Left renal pelvis (tissue), 4 donors: ENCODE data around the gene PRM2. TPM values are rescaled to one million over a fixed set of nuclear protein-coding genes. Genes with fewer than 3 reads are reported as not detected.
"Not testable (repeated sequence)": the region's sequence is repeated elsewhere in the genome, so short reads cannot be mapped to it uniquely, and the experiment has no call there.

Experiments
- DNase-seq, 4 donors: peaks; one replicate each; pipeline ENCODE4 v3.0.0-alpha.2; 2013; ENCODE audit warnings: low read depth in 4 of 4, low spot score in 3 of 4
- polyA plus RNA-seq, 4 donors: library from polyadenylated mRNA; unstranded; fragments of 120-200 nt; gene quantifications; one replicate each; pipeline ENCODE4 v1.2.1, GENCODE V29; 2013; ENCODE audit not compliant: insufficient read length in 4 of 4

PRM2 gene
- polyA plus RNA-seq, 4 donors = not detected

DNA sequence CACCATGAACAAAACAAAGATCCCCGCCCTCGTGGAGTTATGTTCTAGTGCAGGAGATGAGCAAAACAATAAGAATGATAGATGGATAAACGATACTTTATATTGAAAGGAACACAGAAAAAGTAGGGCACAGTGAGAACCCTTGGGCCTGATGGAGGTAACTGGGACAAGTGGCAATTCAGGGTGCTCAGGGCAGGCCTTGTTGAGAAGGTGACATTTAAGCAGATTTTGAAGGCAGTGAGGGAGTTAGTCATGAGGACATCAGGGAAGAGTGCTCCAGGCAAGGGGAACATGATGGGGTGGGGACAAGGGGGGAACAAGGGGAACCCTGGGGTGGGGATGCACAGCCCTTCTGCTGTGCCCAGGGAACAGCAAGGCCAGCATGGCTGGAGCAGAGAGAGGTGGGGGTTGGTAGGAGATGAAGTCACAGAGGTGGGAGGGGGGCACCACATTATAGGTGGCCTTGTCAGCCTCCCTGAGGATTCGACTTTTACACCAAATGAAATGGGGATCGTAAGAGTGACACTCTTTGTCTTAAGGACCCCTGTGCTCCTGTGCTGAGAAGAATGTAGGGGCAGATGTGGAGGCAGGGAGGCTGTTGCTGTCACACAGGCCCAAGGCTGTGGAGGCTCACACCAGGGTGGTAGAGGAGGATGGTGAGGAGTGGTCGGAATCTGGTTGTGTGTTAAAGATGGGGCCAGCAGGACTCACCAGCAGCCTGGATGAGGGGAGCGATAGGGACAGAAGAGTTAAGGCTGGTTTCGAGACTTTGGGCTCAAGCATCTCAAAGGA lies 14.0 kb upstream of the PRM2 start:
- no peak for DNase-seq

DNA sequence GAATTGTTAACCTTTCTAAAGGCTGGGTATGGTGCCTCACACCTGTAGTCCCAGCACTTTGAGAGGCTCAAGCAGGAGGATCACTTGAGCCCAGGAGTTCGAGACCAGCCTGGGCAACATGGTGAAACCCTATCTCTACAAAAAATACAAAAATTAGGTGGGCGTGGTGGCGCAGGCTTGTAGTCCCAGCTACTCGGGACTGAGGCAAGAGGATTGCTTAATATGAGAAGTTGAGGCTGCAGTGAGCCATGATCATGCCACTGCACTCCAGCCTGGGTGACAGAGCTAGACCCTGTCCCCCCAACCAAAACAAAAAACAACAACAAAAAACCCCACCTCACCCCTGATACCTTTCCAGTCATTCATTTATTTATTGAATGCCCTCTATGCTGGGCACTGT lies 13.4 kb upstream of the PRM2 start:
- DNase-seq = not testable (repeated sequence)

DNA sequence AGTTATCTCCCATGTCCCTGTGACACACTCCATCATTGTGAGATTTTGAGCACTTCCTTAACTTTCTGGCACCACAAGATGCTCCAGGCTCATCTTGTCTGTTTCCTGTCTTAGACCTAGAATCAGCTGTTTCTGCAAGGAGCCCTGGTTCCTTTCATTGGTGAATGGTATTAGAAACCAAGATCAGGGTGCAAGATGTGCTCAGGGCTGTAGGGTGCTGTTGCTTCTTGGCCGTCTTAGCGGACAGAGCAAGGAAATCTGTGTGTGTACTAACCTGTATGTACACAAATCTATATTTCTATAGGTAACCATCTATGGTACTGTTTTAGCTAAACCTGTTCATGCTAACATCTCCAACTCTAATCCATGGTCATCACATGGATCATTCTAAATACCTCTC lies 12.9 kb upstream of the PRM2 start:
- DNase-seq = no peak

DNA sequence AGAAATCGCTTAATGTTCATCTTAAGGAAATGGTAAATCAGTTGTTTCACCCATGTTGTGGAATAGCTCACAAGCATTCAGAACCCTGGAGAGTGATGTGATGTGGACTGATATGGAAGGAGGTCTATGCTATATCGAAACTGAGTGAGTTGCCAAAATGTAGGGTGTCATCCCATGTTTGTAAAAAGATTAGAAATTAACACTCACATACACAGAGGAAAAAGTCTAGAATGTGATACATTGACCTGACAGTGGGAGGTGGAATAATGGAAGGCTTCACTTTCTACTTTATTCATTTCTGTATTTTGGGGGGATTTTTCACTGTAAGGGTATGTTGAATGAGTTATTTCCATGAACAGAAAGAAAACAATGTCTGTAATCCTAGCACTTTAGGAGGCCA lies 9.6 kb upstream of the PRM2 start:
- DNase-seq = no peak

DNA sequence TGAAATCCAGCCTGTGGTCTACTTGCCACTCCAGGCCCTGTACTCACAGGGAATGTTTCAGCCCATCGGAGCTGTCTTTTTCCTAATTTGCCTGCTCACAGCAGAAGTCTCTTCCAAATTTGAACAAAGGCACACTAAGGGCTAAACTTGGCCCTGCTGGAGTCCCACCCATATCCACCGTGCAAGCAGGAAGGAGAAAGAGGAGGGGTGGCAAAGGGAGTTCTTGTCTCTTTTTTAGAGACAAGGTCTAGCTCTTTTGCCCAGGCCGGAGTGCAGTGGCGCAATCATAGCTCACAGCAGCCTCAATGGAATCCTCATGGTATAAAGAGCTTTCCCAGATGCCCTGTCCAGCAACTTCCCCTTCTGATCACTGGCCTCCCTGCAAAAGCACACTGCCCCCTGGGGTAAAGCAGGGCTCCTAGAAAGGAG lies 7.6 kb upstream of the PRM2 start:
- no peak for DNase-seq

DNA sequence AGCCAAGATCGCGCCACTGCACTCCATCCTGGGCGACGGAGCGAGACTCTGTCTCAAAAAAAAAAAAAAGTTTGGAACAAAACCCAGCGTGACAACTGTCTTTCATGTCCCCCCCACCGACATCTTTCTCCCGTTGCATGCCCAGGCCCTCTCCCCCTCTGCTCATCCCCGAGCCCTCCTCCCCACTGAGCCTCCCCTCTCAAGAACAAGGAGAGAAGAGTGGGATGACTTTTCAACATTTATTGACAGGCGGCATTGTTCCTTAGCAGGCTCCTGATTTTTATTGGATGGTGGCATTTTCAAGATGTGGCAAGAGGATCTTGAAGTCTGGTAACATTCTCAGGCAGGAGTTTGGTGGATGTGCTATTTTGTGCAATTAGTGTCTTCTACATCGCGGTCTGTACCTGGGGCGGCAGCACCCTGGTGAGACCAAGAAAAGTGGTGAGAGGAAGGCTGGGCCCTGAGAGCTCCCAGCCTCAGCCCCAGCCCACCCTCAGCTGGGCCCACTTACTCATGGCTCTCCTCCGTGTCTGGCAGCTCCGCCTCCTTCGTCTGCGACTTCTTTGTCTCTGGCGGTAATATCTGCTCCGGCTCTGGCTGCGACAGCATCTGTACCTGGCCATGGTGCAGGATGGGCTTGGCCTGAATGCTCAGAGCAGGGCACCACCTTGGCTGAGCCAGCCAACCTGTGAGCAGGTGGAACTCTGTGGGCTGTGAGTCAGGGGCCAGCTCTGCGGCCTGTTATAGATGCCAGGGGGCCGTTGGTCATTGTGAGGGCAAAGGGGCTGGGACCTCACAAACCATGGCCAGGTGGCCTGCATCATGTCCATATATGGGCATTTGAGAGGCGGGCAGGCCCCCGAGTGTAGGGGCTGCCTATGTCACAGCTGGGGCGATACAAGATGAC lies 4.6 kb upstream of the PRM2 start, which contains the start of gene PRM1:
Gene PRM1 (minus strand): TSS at position 715 of the 907 bp plus-strand sequence. CDS start 92 bp downstream, at position 623.
- DNase-seq = no peak

DNA sequence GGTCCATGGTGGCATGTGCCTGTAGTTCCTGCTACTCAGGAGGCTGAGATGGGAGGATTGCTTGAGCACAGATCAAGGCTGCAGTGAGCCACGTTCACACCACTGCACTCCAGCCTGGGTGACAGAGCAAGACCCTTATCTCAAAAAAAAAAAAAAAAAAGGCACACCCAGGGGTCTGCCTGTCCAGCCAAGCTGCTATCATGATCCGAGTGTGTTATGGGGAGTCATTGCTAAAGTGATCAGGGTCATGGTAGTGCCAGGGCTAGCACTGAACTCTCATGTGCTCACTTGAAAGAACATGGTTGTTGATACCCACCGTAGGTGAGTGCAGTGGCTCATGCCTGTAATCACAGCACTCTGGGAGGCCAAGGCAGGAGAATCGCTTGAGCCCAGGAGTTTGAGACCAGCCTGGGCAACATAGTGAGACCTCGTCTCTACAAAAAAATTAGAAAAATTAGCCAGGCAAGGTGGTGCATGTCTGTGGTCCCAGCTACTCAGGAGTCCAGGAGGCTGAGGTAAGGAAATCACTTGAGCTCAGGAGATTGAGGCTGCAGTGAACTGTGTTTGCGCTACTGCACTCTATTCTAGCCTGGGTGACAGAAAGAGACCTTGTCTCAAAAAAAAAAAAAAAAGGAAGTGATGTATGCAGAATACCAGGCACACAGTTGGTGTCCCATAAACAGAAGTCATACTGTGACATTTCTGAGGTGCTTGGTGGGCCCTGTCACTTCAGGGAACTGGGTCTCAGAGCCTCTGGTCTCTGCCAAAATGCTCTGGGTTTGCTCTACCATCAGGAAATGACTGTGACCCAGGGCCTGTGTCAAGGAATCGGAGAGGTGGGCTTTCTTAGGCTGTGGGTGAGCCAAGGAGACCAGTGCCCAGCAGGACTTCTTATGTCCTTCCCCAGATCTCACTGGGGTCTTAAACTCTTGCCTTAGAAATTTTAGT lies 2.7 kb upstream of the PRM2 start:
- no peak for DNase-seq

DNA sequence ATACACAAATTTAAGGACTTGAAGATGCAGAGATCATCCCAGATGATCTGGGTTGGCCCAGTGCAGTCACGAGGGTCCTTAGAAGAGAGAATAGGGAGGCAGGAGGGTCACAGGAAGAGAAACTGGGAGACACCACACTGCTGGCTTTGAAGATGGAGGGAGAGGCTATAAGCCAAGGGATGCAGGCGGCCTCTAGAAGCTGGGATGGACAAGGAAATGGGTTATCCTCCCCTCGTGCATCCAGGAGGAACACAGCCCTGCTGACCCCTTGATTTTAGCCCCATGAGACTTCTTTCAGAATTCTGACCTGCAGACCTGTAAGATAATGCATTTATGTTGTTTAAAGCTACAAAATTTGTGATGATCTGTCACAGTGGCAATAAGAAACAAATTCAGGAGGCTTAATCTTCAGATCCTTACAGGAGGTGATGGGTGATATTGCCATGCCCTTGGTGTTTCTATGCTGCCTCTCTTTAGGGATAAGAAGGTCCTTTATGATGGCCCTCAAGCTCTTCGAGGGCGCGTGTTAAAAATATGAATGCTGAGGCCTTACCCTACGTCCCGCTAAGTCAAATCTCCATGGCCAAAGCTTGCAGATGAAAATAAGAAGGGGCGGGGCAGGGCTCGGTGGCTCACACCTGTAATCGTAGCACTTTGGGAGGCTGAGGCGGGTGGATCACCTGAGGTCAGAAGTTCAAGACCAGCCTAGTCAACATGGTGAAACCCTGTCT lies 1.5 kb upstream of the PRM2 start:
- DNase-seq = no peak

DNA sequence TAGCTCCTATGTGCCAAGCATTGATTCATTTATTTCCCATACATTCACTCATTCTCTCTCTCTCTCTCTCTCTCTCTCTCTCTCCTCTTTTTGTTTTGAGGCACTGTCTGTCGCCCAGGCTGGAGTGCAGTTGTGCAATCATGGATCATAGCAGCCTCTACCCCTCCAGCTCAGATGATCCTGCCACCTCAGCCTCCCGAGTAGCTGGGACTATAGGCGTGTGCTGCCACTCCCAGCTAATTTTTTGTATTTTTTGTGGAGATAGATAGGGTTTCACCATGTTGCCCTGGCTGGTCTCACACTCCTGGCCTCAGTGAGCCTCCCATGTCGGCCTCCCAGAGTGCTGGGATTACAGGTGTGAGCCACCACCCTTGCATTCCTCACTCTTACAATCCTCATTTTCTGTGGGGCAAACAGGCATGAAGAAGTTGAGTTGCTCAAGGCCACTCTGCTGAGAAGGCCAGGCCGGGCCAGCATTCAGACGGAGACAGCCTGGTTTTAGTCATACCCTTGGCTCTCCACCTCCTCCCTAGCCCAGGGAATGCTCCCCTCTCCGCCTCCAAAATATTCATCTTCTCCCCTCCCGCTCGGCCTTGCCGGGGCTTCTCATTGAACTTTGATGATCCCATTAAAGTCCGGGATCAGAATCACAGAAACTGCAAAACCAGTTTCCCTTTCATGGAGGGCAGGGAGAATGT lies 765 bp upstream of the PRM2 start:
- DNase-seq = no peak

DNA sequence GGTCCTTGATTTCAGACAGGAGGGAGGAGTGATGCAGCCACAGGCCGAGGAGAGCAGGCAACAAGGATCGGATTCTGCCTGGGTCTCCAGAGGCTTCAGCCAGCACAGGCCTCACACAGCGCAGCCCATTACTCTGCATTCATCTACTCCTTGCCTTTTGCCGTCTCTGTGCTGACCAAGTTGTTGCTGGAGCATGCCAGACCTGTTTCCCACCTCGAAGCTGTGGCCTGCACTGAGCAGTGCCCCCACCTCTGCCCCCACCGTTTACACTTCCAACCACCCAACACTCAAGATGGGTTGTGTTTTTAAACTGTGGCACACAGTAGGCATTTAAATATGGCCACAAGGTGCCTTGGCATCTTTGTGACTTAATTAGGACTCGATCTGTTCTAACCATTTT lies 1.3 kb downstream of the PRM2 start:
- no peak for DNase-seq

DNA sequence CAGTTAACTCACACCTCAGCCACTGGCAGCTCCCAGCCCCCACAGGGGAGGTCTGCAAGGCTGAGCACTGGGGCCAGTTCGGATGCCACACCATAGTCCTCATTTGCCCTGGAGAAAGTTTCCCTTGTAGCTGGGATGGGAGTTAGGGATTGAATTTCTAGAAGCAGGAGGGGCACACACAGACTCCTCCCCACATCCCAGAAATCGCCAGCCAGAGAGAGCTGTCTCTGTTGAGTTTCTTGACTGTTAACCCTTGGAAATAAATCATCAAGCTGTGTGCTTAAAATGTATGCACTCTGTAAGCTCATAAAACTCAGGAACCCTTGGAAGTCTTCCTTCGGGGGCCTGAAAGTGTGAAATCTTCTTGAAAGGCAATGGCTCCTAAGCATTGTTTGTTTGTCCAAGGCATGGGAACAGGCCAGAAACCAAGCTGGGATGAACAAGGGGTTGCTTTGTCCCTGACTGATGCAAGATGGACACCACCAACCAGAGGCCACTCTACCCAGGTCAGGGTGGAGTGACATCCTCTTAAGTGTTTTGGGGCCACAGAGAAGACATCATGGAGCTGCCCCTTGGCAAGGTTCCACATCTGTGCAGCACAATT lies 2.5 kb downstream of the PRM2 start:
- peak in 1 of 4 donors; percentile 59 for DNase-seq

DNA sequence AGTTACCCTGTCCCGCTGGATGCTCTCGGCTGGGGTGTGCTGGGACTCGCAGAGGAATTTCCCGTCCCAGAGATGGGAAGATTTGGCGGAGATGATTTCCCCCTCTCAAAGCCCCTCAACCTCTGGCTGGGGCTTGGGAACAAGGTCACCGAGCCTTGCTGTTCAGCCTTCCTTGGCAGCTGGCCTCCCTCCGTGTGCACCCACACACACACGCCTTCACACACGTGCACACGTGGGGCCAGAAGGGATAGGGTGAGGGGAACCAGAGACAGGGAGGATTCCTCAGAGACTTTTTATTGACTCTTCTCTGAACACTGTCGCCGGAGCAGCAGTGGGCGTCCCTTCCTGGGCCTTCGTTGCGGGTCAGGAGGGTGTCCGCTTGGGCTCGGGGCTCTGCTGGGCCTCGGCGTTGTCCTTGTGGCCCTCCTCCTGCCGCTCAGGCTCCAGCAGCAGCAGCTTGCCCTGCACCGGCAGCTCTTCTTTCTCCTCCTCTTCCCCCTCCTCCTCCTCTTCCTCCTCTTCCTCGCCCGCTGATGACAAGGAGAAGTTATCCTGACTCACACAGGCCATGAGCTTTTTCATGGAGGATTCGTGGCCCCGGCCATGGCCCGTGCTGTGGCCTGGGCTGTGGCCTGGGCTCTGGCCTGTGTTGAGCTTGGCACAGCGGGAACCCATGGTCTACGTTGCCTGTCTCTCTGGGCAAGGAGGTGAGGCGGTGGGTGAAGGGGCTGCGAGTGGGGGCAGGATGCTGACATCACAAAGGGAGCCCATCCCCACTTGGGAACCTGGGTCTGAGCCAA lies 3.2 kb downstream of the PRM2 start, which contains the start of gene PRM3:
Gene PRM3 (minus strand): TSS at position 709 of the 800 bp plus-strand sequence. CDS start 34 bp downstream, at position 675.
- DNase-seq = no peak

DNA sequence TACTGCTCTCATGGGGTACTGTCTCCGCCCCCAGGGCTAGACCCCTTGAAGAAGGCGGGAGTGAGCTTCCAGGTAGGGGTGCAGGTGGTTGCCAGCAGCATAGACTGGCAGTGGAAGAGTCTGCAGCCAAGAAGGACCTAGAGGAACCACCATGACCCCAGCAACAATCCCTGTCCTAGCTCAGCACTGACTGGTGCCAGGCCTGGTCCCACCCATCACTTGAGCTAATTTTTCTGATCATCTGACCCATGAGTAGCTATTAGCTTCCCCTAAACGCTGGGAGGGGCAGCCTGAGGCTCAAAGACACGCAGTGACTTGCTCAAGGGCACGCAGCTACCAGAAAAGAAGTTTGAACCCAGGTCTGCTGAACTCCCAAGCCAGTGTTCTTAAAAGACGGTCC lies 3.8 kb downstream of the PRM2 start:
- DNase-seq = no peak

DNA sequence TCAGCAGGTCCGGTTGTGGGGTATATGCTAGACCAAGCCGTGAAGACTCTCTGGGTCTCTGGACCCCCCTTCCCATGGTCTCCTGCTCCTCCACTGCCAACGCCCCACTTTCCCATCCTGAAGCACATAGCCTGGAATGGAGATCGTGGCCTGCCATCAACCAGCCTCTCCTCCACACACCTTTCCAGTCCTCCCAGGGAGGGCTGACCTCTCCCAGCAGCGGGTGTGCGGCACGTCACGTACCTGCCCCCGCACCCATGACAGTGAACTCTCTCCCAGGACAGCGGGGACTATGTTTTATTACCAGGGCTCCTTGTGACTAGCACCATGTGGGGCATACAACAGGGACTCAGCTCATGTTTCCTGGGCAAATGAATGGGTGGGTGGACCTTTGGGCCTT lies 4.7 kb downstream of the PRM2 start:
- no peak for DNase-seq

DNA sequence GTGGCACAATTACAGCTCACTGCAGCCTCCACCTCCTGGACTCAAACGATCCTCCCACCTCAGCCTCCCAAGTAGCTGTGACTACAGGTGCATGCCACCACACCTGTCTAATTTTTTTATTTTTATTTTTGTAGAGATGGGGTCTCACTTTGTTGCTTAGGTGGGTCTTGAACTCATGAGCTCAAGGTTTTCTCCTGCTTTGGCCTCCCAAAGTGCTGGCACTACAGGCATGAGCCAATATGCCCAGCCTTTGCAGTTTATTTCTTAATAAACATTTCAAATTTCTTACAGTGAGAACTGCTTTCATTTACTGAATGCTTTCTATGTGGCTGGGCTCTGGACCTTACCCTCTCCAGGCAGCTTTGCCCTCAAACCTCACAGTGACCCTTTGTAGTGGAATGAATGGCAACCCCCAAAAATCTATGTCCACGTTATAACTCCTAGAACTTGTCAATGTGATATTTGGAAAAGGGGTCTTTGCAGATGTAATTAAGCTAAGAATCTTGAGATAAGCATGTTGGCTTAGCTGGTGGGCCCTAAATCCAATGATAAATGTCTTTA lies 5.6 kb downstream of the PRM2 start:
- DNase-seq = no peak

DNA sequence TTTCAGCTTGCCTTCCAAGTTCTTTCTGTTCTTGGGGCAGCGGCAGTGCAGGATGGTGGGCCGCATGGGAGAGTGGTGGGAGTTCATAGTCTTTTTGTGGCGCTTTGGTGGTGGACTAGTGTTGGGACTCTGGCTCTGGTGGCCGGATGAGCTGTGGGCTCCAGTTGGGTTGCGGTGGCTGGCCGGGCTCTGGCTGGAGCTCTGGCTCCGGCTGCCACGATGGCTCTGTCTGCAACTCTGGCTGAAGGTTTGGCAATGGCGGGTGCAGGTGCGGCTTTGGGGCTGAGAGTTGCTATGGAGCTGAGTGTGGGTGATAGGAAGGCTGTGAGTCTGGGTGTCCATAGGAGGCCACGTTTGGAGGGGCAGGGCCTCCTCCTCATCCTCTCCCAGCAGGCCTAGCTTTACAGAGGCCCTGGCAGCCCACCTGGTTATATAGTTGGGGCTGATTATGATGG lies 7.3 kb downstream of the PRM2 start, which contains the start of gene TNP2:
Gene TNP2 (minus strand): TSS at position 405 of the 455 bp plus-strand sequence. CDS start 63 bp downstream, at position 342.
- no peak for DNase-seq

DNA sequence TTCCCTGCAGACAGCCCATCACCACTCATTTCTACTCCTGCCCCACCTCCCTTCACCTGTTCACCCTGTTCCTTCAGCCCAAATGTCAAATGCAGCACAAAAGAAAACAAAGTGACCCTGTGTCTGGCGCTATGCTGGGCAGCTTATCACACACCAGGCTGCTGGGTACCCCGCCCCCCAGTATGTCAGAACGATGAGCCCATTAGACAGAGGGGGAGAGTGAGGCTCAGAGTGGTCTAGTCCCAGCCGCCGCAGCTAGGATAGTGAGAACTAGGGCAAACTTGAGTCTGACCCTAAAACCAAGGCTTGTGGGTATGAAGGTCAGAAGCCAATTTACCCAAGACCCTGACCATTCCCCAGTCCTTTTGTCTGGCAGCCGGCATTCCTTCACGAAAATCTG lies 11.2 kb downstream of the PRM2 start:
- DNase-seq = no peak
